ENCODE data around the gene DAZAP2.
A peak's percentile ranks its signal among the peaks of the same experiment; 100 is the strongest.

The DAZAP2 gene

GRCh38 chr12:51262758-51263177 is 24.1 kb downstream of the DAZAP2 start:
- H3K36me3 ChIP-seq (ENCODE audit: control insufficient read depth in 2 of 2, insufficient read depth in 1 of 2, low read length in 2 of 2) = no peaks in the 10 kb centered on the region
- no peak overlapping the region for H3K4me3 ChIP-seq (ENCODE audit: low read depth, low read length)
- TF ChIP-seq ZSCAN18 (tag by site-specific recombination; IDR thresholded peaks at IDR 0.05) = no peak
- 0 out of 2 replicates have a peak, but pooled peaks have one; percentile 58 for TF ChIP-seq ZNF561 (tag by site-specific recombination; IDR thresholded peaks at IDR 0.05; ENCODE audit: borderline replicate concordance)
- no peak for TF ChIP-seq ZFHX2 (tag by site-specific recombination; conservative IDR thresholded peaks at IDR 0.05)
- peak; percentile 29; the same call in 1 of the 2 replicates for TF ChIP-seq CTCF (tag by site-specific recombination; IDR thresholded peaks at IDR 0.05)
- 0 out of 2 replicates have a peak, but pooled peaks have one; percentile 14 for TF ChIP-seq GLIS2 (tag by site-specific recombination; IDR thresholded peaks at IDR 0.05)
- 0 out of 2 replicates have a peak, but pooled peaks have one; percentile 16 for TF ChIP-seq IKZF3 (tag by site-specific recombination; IDR thresholded peaks at IDR 0.05)
- TF ChIP-seq FEZF1 (tag by site-specific recombination; IDR thresholded peaks at IDR 0.05) = no peak
- 0 out of 2 replicates have a peak, but pooled peaks have one; percentile 24 for TF ChIP-seq HIC1 (tag by site-specific recombination; IDR thresholded peaks at IDR 0.05)
- TF ChIP-seq GLIS1 (tag by site-specific recombination; IDR thresholded peaks at IDR 0.05) = peak; percentile 21; the same call in 1 of the 2 replicates
- TF ChIP-seq ZBTB8A (tag by site-specific recombination; IDR thresholded peaks at IDR 0.05) = 0 out of 2 replicates have a peak, but pooled peaks have one; percentile 31
- H3K27ac ChIP-seq (ENCODE audit: extremely low read depth, low read depth, low read length) = no peak overlapping the region
- CTCF ChIA-PET = interaction anchor here (0.6 to 2.0 kb wide), 10 partner anchors 10 to 369 kb away, joined by 3 to 10 read pairs (median 4); no protein-coding TSS in a partner anchor
- no peaks in the 10 kb centered on the region for H3K9me3 ChIP-seq (ENCODE audit: control insufficient read depth, insufficient read depth, low read depth, low read length)
- POLR2A ChIA-PET = no interaction called here
- no peaks in the 10 kb centered on the region for H3K4me1 ChIP-seq (ENCODE audit: control insufficient read depth, insufficient read depth, low read length)

- no peak overlapping the region for H3K4me3 ChIP-seq (ENCODE audit: low read depth, low read length)
- POLR2A ChIA-PET = no interaction called here
- H3K4me1 ChIP-seq (ENCODE audit: control insufficient read depth, insufficient read depth, low read length) = no peaks in the 10 kb centered on the region
- H3K27ac ChIP-seq (ENCODE audit: extremely low read depth, low read depth, low read length) = no peak overlapping the region
- CTCF ChIA-PET = interaction anchor here (0.6 to 2.0 kb wide), 10 partner anchors 11 to 368 kb away, joined by 3 to 10 read pairs (median 3); no protein-coding TSS in a partner anchor
- TF ChIP-seq PRDM10 (tag by site-specific recombination; IDR thresholded peaks at IDR 0.05) = peak; percentile 37; the same call in 1 of the 2 replicates
- peak; percentile 67; the same call in 1 of the 2 replicates for TF ChIP-seq ZNF121 (tag by site-specific recombination; IDR thresholded peaks at IDR 0.05)
- TF ChIP-seq ZNF239 (tag by site-specific recombination; IDR thresholded peaks at IDR 0.05) = no peak
- H3K9me3 ChIP-seq (ENCODE audit: control insufficient read depth, insufficient read depth, low read depth, low read length) = no peaks in the 10 kb centered on the region
- no peaks in the 10 kb centered on the region for H3K36me3 ChIP-seq (ENCODE audit: control insufficient read depth in 2 of 2, insufficient read depth in 1 of 2, low read length in 2 of 2)
Observed at GRCh38 chr12:51263341-51263740, 24.7 kb downstream of the DAZAP2 start.

All from HEK293 (cell line).